ENCODE results near the gene PARN.

PARN gene

DNA sequence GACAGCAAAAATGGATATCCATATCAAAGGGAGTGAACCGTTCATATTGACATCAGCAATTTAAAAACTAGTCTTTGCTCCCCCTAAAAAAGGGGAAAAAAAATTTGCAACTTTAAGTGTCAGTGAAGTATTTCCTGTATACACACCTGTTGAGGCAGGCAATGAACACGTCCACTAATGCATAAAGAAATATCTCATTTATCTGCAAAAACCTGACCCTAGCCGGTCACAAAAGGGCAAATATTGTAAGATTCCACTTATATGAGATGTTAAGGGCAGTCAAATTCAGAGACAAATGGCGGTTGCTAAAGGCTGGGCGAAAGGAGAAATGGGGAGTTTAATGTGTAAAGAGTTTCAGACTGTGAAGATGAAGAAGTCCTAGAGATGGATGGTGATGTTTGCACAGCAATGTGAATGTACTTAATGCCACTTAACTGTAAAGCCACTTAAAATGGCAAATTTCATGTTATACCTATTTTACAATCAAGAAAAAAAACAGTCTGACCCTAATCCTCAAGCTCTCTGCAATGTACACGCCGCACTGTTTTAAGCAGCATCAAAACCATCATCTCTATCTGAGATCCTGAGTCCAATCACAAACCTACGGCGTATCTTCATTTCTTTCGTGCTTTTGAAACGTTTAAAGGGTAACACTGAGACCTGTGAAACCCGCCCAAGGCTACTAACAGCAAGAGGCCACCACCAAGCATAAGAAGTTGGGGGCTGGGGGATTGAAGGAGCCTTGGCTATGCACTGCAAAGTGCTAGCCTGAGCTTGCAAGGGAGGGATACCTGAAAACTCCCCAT, 1.1 kb downstream of the PARN start:
- TF ChIP-seq TAF1 (IDR thresholded peaks at IDR 0.05; ENCODE audit: borderline replicate concordance, low read depth, low read length) = no peak
- TF ChIP-seq POLR2A (IDR thresholded peaks at IDR 0.05; ENCODE audit: low read depth, low read length) = no peak
- no peak for TF ChIP-seq POLR2AphosphoS5 (IDR thresholded peaks at IDR 0.05; ENCODE audit: low read depth, low read length)
- FAIRE-seq = no peak
- DNase-seq (ENCODE audit: insufficient read length) = no peak

DNA sequence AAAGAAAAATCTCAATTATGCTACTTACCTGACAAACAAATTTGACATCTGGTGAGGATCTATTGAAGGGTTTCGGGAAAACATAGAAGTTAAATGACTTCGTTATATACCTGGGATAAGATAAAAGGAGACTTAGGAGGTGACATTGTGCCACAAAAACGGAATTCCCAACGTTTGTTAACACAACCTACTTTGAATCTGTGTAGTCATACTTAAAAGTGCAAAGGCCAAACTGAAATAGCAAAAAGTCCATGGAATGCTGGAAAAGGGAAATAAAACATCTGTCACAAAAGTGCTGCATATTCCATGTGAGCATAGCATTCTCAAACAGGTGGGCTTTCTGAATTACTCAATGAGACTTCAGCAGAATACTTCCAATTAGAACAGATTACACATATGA, 3.0 kb downstream of the PARN start:
- TF ChIP-seq TAF1 (IDR thresholded peaks at IDR 0.05; ENCODE audit: borderline replicate concordance, low read depth, low read length) = no peak
- TF ChIP-seq POLR2A (IDR thresholded peaks at IDR 0.05; ENCODE audit: low read depth, low read length) = no peak
- TF ChIP-seq POLR2AphosphoS5 (IDR thresholded peaks at IDR 0.05; ENCODE audit: low read depth, low read length) = no peak
- no peak for DNase-seq (ENCODE audit: insufficient read length)
- no peak for FAIRE-seq

DNA sequence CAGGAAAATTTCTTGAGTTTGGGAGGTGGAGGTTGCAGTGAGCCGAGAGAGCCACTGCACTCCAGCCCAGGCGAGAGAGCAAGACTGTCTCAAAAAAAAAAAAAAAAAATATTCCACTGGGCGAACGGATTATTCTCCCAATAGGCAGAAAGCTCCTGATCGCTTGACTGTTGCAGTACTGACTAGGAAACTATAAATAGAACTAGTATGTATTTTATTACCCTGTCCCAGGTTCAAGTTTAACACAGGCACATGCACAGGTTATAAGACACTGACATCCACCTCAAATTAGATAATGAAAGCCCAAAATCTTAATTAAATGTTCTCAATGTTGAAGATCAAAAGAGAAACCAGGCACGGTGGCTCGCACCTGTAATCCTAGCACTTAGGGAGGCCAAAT, 11.5 kb downstream of the PARN start:
- no peak for FAIRE-seq
- TF ChIP-seq POLR2AphosphoS5 (IDR thresholded peaks at IDR 0.05; ENCODE audit: low read depth, low read length) (no peak), POLR2A (IDR thresholded peaks at IDR 0.05; ENCODE audit: low read depth, low read length) (no peak), TAF1 (IDR thresholded peaks at IDR 0.05; ENCODE audit: borderline replicate concordance, low read depth, low read length) (no peak)
- DNase-seq (ENCODE audit: insufficient read length) = no peak

DNA sequence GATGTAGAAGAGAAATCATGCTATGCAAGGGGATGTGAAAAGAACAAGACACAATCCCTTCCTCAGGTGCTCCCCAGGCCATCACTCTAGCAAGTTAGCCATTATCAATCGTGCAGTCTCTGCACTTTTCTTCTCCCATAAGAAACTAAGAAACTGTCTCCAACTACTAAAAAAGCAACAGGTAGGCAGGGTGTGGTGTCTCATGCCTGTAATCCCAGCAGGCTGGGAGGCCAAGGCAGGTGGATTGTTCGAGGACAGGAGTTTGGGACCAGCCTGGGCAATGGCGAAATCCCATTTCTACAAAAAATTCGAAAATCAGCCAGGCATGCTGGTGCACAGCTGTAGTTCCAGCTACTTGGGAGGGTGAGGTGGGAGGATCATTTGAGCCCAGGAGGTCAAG, 13.8 kb downstream of the PARN start:
- TF ChIP-seq POLR2AphosphoS5 (IDR thresholded peaks at IDR 0.05; ENCODE audit: low read depth, low read length) (no peak), TAF1 (IDR thresholded peaks at IDR 0.05; ENCODE audit: borderline replicate concordance, low read depth, low read length) (no peak), POLR2A (IDR thresholded peaks at IDR 0.05; ENCODE audit: low read depth, low read length) (no peak)
- FAIRE-seq (no peak), DNase-seq (ENCODE audit: insufficient read length) (no peak)

DNA sequence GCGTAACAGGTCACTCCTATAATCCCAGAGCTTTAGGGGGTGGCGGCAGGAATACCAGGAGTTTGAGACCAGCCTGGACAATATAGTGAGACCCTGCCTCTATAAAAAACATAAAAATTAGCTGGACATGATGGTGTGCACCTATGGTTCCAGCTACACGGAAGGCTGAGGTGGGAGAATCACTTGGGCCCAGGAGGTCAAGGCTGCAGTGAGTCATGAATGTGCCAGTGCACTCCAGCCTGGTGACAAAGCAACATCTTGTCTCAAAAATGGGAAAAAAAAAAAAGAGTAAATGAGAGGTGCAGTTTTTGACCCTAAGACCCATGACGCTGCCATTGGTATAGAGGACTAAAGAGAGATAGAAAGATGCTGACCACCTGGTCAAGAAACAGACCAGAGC, 16.1 kb downstream of the PARN start:
- no peak for FAIRE-seq
- TF ChIP-seq POLR2A (IDR thresholded peaks at IDR 0.05; ENCODE audit: low read depth, low read length) (no peak), TAF1 (IDR thresholded peaks at IDR 0.05; ENCODE audit: borderline replicate concordance, low read depth, low read length) (no peak), POLR2AphosphoS5 (IDR thresholded peaks at IDR 0.05; ENCODE audit: low read depth, low read length) (no peak)

DNA sequence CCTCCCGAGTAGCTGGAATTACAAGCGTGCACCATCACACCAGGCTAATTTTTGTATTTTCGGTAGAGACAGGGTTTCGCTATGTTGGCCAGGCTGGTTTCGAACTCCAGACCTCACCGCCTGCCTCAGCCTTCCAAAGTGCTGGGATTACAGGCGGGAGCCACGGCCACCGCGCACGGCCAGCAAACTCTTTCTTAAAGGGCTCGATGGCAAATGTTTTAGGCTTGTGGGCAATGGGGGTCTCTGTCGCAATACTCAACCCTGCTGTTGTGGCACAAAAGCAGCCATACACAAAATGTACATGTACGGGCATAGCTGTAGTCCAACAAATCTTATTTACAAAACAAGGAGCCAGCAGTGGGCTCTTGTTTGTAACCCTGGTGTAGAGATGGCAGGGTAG, 18.4 kb downstream of the PARN start:
- DNase-seq (ENCODE audit: insufficient read length) (no peak), FAIRE-seq (no peak)
- TF ChIP-seq TAF1 (IDR thresholded peaks at IDR 0.05; ENCODE audit: borderline replicate concordance, low read depth, low read length) (no peak), POLR2A (IDR thresholded peaks at IDR 0.05; ENCODE audit: low read depth, low read length) (no peak), POLR2AphosphoS5 (IDR thresholded peaks at IDR 0.05; ENCODE audit: low read depth, low read length) (no peak)

More for the DNA sequence above, 16.1 kb downstream of the PARN start:
- DNase-seq (ENCODE audit: insufficient read length) = no peak

DNA sequence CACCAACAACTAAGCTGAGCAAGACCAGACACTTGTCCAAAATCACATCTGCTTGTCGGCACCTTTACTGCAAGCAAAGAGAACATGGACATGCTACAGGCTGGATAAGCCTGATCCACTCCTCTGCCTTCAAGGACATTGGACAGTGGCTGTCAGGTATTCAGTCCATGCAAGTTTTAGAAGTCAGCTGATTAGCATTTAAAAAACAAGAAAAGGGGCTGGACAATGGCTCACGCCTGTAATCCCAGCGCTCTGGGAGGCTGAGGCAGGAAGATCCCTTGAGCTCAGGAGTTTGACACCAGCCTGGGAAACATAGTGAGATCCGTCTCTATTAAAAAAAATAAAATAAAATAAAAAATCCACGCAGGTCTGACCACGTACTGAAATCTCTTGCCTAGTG, 20.3 kb downstream of the PARN start:
- DNase-seq (ENCODE audit: insufficient read length) (no peak), FAIRE-seq (no peak)
- TF ChIP-seq POLR2A (IDR thresholded peaks at IDR 0.05; ENCODE audit: low read depth, low read length) (no peak), TAF1 (IDR thresholded peaks at IDR 0.05; ENCODE audit: borderline replicate concordance, low read depth, low read length) (no peak), POLR2AphosphoS5 (IDR thresholded peaks at IDR 0.05; ENCODE audit: low read depth, low read length) (no peak)

DNA sequence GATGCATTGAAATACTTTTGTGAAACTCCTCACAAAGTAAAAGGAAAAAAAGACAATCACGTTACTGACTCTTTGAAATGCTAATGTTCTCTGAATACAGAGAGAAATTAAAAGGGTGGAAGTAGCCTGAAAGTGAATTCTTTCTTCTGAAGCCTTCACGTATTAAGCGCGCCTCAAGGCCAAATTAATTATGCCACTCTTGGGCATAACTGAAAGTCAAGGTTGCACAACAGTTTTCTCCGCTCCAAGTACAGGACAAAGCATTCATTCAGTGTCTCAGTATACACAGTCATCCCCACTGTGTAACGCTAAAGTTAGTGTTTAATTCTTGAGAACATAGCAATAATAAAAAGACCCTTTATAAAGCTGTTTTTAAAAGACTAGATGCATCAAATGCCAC, 21.5 kb downstream of the PARN start:
- TF ChIP-seq POLR2AphosphoS5 (IDR thresholded peaks at IDR 0.05; ENCODE audit: low read depth, low read length) (no peak), TAF1 (IDR thresholded peaks at IDR 0.05; ENCODE audit: borderline replicate concordance, low read depth, low read length) (no peak), POLR2A (IDR thresholded peaks at IDR 0.05; ENCODE audit: low read depth, low read length) (no peak)
- FAIRE-seq = peak; percentile 83
- no peak for DNase-seq (ENCODE audit: insufficient read length)

DNA sequence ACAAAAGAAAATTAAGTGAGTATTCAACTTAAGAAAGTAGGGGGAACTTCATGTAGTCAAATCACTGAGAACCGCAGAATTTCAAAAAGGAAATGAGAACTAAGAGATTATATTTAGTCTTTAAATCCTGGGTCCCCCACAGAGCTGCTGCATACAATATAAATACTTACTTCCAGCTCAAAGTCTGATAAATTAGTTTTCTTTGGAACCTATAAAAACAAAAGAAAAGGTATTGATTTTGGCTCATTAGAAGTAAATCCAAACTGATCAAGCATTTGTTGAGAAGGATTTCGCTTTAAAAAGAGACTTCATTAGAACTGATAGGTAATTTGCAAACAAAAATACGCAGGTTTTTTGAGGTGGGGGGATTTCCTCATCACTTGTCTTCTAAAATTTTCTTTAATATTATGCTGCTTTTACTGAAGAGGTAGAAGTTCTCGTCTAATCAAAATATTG, 21.9 kb downstream of the PARN start:
- FAIRE-seq = peak; percentile 38
- TF ChIP-seq POLR2A (IDR thresholded peaks at IDR 0.05; ENCODE audit: low read depth, low read length) = no peak
- TF ChIP-seq TAF1 (IDR thresholded peaks at IDR 0.05; ENCODE audit: borderline replicate concordance, low read depth, low read length) = no peak
- no peak for TF ChIP-seq POLR2AphosphoS5 (IDR thresholded peaks at IDR 0.05; ENCODE audit: low read depth, low read length)

DNA sequence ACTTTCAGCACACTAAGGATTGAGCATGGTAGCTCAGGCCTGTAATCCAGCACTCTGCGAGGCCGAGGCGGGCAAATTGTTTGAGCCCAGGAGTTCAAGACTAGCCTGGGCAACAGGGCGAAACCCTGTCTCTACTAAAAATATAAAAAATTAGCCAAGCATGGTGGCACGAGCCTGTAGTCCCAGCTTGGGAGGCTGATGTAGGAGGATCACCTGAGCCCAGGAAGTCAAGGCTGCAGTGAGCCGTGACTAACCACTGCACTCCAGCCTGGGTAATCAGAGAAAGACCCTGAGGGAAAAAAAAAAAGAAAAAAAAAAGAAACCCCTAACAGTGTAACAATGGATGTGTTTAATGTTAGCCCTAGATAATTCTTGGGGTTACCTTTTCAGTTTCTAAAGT, 24.0 kb downstream of the PARN start:
- FAIRE-seq (peak; percentile 67), DNase-seq (ENCODE audit: insufficient read length) (no peak)
- no peak for TF ChIP-seq POLR2AphosphoS5 (IDR thresholded peaks at IDR 0.05; ENCODE audit: low read depth, low read length)
- no peak for TF ChIP-seq POLR2A (IDR thresholded peaks at IDR 0.05; ENCODE audit: low read depth, low read length)
- no peak for TF ChIP-seq TAF1 (IDR thresholded peaks at IDR 0.05; ENCODE audit: borderline replicate concordance, low read depth, low read length)

More for the DNA sequence above, 21.9 kb downstream of the PARN start:
- no peak for DNase-seq (ENCODE audit: insufficient read length)

DNA sequence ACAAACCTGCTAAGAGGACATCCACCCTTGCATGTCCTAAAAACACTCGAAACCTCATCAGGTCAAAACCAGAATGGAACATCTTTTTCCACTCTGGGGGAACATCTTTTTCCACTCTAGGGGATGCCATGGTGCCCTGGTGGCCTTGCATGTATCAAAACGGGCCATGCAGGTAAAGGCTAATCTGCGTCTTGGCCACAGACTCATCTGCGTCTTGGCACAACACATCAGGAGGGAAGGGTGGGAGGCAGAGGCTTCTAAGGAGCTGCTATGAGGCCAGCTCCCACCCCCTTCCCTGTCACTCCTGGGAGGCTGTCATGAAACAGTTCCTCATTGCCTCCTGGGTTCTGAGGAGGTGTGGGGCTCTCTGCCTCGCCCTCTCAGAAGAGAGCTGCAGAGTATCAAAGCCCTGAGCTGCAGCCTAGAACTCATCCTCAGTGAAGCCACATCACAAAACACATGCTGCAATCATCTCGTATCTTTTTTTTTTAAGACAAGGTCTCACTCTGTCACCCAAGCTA, 27.6 kb downstream of the PARN start:
- TF ChIP-seq TAF1 (IDR thresholded peaks at IDR 0.05; ENCODE audit: borderline replicate concordance, low read depth, low read length) (no peak), POLR2AphosphoS5 (IDR thresholded peaks at IDR 0.05; ENCODE audit: low read depth, low read length) (no peak), POLR2A (IDR thresholded peaks at IDR 0.05; ENCODE audit: low read depth, low read length) (no peak)
- DNase-seq (ENCODE audit: insufficient read length) (no peak), FAIRE-seq (no peak)

DNA sequence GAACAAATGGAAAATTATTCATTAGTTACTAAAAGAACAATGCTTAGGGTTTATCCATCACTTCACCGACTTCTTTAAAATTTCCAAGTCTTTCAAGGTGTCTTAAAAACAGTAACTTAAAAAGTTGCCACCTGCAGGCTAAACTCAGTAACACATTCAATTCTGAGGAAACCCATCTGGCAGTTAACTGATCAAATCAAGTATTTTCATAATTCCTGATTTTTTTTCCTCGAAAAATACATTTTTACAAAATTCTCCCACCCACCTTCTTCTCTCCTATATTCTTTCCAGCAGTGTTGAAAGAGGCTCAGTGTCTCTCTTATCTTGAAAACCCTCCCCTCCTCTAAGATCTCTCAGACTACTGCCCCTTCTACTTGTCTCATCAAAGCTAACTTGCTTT, 29.9 kb downstream of the PARN start:
- DNase-seq (ENCODE audit: insufficient read length) (no peak), FAIRE-seq (no peak)
- TF ChIP-seq TAF1 (IDR thresholded peaks at IDR 0.05; ENCODE audit: borderline replicate concordance, low read depth, low read length) (no peak), POLR2A (IDR thresholded peaks at IDR 0.05; ENCODE audit: low read depth, low read length) (no peak), POLR2AphosphoS5 (IDR thresholded peaks at IDR 0.05; ENCODE audit: low read depth, low read length) (no peak)
